HPDE6-E6E7 (cell line): Measurements from ENCODE around the gene GNG14.
"Not testable (repeated sequence)": the region's sequence is repeated elsewhere in the genome, so short reads cannot be mapped to it uniquely, and the experiment has no call there.

ENCODE experiments used
- DNase-seq: peaks from one replicate; pipeline ENCODE4 v3.0.0; 2011; ENCODE audit warnings: missing footprints; ENCODE audit errors: extremely low spot score

Gene GNG14

DNA sequence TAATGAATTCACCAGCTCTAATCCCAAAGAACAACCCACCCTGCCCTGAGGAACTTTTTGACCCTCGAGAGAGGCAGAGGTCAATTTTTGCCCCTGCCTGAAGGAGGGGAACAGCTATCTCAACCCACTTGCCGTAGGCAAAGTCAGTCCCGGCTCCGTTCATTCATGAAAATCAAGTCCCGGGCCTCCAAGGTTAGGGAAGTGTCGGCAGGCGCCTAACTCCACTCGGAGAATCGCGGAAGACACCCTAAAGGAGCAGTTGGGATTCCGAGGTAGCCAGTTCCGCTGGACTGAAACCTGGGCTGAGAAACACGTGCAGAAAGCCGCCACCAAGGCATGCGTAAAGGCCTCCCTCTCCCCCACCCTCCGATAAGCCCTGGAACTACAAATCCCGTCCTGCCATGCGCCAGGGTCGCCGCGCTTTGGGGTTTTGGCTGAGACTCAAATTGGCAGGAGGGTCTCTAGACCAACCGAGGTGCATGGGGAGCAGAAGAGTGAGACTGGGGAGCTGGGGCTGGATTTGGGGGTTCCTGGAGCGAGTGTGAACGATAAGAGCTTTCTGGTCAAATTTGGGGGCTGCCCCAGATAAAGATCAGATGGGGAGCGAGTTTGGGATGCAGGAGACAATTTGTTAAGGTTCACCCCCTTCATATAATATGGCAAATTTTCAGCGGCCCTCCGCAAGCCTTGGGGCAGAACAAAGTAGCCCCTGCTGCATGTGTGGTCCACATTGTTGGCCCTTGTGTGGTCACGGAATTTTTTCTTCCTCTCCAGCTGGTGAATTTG is 36.0 kb downstream of the GNG14 start, which contains the start of gene TNPO2:
TSS of gene TNPO2 (minus strand) at position 292 of the 786 bp plus-strand sequence. CDS start 2,955 bp downstream, outside the sequence.
- DNase-seq: peak; percentile 63

DNA sequence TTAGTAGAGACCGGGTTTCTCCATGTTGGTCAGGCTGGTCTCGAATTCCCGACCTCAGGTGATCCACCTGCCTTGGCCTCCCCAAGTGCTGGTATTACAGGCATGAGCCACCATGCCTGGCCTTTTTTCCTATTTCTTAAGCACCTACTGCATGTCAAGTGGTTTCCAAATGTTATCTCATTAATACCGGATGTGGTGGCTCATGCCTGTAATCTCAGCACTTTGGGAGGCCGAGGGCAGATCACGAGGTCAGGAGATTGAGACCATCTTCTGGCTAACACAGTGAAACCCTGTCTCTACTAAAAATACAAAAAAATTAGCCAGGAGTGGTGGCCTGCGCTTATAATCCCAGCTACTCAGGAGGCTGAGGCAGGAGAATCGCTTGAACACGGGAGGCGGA is 37.8 kb downstream of the GNG14 start:
- not testable (repeated sequence) for DNase-seq

DNA sequence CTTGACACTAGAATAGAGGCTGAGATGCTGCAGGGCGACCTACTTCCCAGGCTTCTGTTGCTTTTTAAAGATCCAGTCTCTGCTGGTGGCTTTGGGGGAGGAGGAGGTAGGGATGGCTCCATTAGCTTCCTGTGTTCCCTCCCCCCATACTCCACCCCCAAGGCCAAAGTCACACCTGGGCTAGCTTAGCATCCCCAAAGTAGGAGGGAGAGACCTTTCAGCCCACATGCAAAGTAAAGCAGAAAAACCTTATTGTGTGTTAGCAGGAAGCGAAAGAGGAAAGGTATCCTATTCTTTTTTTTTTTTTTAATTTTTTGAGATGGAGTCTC is 39.2 kb downstream of the GNG14 start:
- DNase-seq: no peak

DNA sequence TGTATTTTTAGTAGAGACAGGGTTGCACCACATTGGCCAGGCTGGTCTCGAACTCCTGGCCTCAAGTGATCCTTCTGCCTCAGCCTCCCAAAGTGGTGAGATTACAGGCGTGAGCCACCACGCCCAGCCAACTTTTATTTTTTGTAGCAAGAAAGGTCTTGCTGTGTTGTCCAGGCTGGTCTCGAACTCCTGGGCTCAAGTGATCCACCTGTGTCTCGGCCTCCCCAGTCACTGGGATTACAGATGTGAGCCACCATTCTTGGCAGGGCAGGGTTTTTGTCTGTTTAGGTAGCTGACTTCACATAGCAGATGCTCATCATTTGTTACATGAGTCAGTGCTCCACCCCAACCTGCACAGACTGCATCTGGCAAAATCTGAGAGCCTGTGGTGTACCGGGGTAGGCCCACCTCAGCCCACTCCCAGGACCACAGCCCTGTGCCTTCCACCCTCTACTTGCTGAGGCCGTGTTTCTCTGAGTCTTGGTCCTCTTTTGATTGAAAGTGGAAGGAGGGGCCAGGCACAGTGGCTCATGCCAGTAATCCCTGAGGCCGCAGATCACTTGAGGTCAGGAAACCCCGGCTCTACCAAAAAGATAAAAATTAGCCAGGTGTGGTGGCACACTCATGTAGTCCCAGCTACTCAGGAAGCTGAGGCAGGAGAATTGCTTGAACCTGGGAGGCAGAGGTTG is 40.1 kb downstream of the GNG14 start:
- DNase-seq: no peak

DNA sequence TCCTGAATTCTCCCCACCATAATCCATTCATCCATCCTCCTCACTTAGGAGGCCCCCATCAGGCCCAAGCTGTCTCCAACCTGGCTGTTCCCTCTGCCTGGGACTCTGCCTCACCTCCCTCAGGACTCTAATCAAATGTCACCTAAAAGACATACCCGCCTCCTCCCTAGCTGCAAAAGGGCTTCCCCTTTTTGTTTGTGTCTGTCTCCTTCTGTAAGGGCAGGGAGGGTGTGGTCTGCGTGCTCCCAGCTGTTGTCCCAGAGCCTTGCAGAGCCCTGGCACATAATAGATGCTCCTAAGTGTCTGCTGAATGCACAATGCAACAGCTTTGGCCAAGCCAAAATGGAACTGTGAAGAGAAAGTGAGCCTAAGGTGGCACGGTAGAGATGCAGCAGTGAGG is 42.3 kb downstream of the GNG14 start:
- DNase-seq: no peak

DNA sequence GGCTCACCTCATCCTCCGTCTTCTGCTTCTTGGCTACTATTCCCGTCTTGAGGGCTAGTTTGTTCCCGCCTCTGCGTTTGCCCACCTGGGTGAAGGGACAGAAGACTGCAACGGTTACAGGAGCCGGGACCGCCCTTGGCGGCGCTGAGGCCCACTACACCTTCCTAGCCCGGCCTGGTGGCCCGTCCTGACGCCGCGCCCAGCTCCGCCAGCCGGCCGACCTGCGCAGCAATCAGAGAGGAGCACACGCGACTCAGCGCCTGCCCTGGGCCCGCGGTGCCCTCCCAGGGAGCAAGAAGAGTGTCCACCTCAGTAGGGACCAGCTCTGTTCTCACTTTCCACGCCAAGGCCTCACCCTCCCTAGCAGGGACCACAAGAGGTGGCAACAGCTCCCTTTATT is 43.5 kb downstream of the GNG14 start:
- DNase-seq: no peak

DNA sequence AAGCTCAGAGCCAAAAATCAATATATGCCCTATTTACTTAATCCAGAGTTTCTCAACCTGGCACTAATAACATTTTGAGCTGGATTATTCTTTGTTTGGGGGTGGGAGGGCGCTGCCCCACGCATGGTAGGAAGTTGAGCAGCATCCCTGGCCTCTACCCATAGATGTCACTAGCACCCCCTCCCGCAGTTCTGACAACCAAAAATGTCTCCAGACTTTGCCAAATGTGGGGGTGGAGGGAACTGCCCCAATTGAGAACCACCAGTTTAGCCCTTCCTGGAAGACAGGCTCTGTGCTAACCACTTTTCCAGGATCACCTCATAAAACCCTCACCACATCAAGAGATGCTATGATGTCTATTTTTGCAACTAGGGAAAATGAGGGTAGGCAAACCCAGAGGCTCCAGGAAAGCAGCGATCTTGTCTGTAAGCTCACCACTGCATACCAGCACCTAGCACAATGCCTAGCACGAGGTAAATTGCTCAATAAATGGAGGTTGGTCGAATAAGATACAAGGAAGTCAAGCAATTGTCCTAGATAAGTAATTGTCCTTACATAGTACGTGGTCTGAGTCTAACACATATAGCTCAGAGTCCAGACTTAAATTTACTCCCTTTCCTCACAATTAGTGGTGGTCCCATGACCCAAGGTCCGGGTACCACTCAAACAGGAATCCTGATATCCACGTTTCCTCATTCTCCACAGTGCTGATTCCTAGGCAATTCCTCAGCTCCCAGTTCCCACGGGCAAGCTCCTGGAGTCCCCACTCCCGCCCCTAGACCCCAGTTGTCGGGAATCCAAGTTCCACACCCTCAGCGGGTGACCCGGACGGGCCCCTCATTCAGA is 45.8 kb downstream of the GNG14 start:
- DNase-seq: no peak

DNA sequence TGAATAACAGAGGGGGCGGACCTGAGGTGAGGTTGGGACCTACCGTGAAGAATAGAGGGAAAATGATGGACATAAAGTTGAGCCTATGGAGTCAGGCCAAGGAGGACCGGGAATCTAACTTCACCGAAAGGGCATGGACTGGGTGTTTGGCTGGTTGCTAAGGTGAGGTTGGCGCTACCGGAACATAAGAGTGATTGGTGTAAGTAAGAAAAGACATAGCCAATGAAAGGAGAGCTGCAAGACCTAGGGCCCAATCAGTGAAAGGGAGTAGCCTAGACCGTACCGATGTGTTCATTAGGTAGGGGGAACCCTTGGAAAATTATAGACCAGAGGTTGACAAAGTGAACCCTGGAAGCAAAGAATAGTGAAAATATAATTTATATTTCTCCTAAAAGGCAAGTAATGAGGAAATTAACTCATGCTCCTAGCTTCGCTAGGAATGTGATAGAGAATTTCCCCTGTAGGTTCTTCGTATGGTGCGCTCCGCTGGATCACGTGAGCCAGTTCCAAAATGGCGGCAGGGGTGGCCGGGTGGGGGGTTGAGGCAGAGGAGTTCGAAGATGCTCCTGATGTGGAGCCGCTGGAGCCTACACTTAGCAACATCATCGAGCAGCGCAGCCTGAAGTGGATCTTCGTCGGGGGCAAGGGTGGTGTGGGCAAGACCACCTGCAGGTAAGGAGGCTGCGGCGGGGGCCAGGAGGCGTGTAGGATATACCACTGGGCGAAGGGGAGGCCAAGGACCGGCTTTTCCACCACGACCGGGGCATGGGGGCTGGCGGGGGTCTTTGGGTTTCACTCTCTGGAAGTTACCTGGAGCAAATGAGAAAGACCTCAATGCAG is 49.4 kb downstream of the GNG14 start, which contains the start of gene GET3:
TSS of gene GET3 (plus strand) at position 503 of the 840 bp plus-strand sequence. CDS start at position 512, 9 bp downstream.
- DNase-seq: peak; percentile 99

DNA sequence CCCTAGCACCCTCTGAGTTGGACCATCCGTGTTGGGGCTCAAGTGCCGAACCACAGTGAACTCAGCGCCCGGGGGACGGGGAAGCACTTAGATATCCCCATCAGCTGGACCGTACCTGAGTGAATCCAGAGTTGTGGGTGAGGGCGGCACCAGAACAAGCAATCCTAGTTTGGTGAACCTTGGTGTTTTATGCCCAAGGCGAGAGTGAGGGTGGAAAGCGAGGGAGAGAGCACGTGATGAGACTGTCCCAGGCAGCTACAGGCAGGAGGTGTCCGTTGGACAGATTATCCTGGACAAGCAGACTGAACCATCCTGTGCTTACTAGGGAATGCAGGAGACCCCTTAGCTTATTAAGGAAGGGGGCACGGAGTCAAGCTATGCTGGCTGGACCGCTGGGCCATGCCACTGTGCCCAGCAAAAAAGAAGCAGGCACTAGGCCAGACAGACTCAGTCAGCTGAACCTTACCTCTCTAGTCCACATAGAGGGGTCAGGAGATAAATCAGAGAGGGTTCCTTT is 50.1 kb downstream of the GNG14 start:
- DNase-seq: no peak
